ENCODE measurements around the gene CYLD. TPM values are rescaled to one million over a fixed set of nuclear protein-coding genes. Genes with fewer than 3 reads are reported as not detected.

The CYLD gene
- total RNA-seq, 1 experiment from 2014 or later, result 9.8 TPM

GRCh38 chr16:50801036-50801435 lies 59.1 kb downstream of the CYLD start:
- no peak overlapping the region for H3K4me3 Mint-ChIP-seq (ENCODE audit: unreplicated experiment)
- intact Hi-C loops (cut with micrococcal nuclease; ENCODE audit: unreplicated experiment), result no loop called here
- ChIA-PET POLR2A (no interaction called here), CTCF (no interaction called here)
- H3K4me3 ChIP-seq (ENCODE audit: low read depth, low read length), result no peak overlapping the region
- H3K36me3 ChIP-seq (ENCODE audit: control insufficient read depth, insufficient read depth, low read length), result no peaks in the 10 kb centered on the region
- no peak for TF ChIP-seq CTCF (IDR thresholded peaks at IDR 0.05; ENCODE audit: insufficient read depth in 1 of 2, low read depth in 1 of 2, low read length in 1 of 2, severe bottlenecking in 1 of 2, unreplicated experiment in 1 of 2)
- no peaks in the 10 kb centered on the region for H3K27me3 ChIP-seq (replicated peaks; ENCODE audit: control insufficient read depth, insufficient read depth, low read length)
- no TSS peak for BruUV-seq (replicated peaks)
- H3K4me1 Mint-ChIP-seq (ENCODE audit: low read depth, unreplicated experiment), result no peaks in the 10 kb centered on the region
- H3K9me3 ChIP-seq, result no peaks in the 10 kb centered on the region
- no peaks in the 10 kb centered on the region for H3K27me3 Mint-ChIP-seq (ENCODE audit: insufficient read depth, unreplicated experiment)
- H3K27ac Mint-ChIP-seq (ENCODE audit: unreplicated experiment), result no peak overlapping the region
- H3K9me3 Mint-ChIP-seq (ENCODE audit: unreplicated experiment), result no peaks in the 10 kb centered on the region
- H3K36me3 Mint-ChIP-seq (ENCODE audit: insufficient read depth, unreplicated experiment), result no peaks in the 10 kb centered on the region
- DNase-seq, result no peak
- H3K4me1 ChIP-seq, result peaks cover 5% of the 10 kb centered on the region; the same call in 1 of the 2 replicates

- Mint-ChIP-seq H3K36me3 (ENCODE audit: insufficient read depth, unreplicated experiment) (no peaks in the 10 kb centered on the region), H3K4me1 (ENCODE audit: low read depth, unreplicated experiment) (no peaks in the 10 kb centered on the region), H3K9me3 (ENCODE audit: unreplicated experiment) (no peaks in the 10 kb centered on the region), H3K27ac (ENCODE audit: unreplicated experiment) (no peak overlapping the region), H3K4me3 (ENCODE audit: unreplicated experiment) (no peak overlapping the region), H3K27me3 (ENCODE audit: insufficient read depth, unreplicated experiment) (no peaks in the 10 kb centered on the region)
- TF ChIP-seq CTCF (IDR thresholded peaks at IDR 0.05; ENCODE audit: insufficient read depth in 1 of 2, low read depth in 1 of 2, low read length in 1 of 2, severe bottlenecking in 1 of 2, unreplicated experiment in 1 of 2), result no peak
- no peaks in the 10 kb centered on the region for H3K27me3 ChIP-seq (replicated peaks; ENCODE audit: control insufficient read depth, insufficient read depth, low read length)
- no peak overlapping the region for H3K4me3 ChIP-seq (ENCODE audit: low read depth, low read length)
- H3K4me1 ChIP-seq, result peaks cover 5% of the 10 kb centered on the region; the same call in 1 of the 2 replicates
- CTCF ChIA-PET, result no interaction called here
- no peak for DNase-seq
- no peaks in the 10 kb centered on the region for H3K9me3 ChIP-seq
- BruUV-seq (replicated peaks), result no TSS peak
- POLR2A ChIA-PET, result interaction anchor here (0.7 kb wide), 1 partner anchor 472 kb away, joined by 4 read pairs; no protein-coding TSS in a partner anchor
- no peaks in the 10 kb centered on the region for H3K36me3 ChIP-seq (ENCODE audit: control insufficient read depth, insufficient read depth, low read length)
- intact Hi-C loops (cut with micrococcal nuclease; ENCODE audit: unreplicated experiment), result no loop called here
Measured at GRCh38 chr16:50802000-50802399, 60.1 kb downstream of the CYLD start.

GRCh38 chr16:50802961-50803360 lies 61.1 kb downstream of the CYLD start:
- Mint-ChIP-seq H3K27ac (ENCODE audit: unreplicated experiment) (no peak overlapping the region), H3K9me3 (ENCODE audit: unreplicated experiment) (no peaks in the 10 kb centered on the region), H3K27me3 (ENCODE audit: insufficient read depth, unreplicated experiment) (no peaks in the 10 kb centered on the region), H3K4me3 (ENCODE audit: unreplicated experiment) (no peak overlapping the region), H3K36me3 (ENCODE audit: insufficient read depth, unreplicated experiment) (no peaks in the 10 kb centered on the region), H3K4me1 (ENCODE audit: low read depth, unreplicated experiment) (no peaks in the 10 kb centered on the region)
- no peak overlapping the region for H3K4me3 ChIP-seq (ENCODE audit: low read depth, low read length)
- H3K27me3 ChIP-seq (replicated peaks; ENCODE audit: control insufficient read depth, insufficient read depth, low read length), result no peaks in the 10 kb centered on the region
- H3K36me3 ChIP-seq (ENCODE audit: control insufficient read depth, insufficient read depth, low read length), result no peaks in the 10 kb centered on the region
- H3K4me1 ChIP-seq, result peaks cover 5% of the 10 kb centered on the region; the same call in 1 of the 2 replicates
- TF ChIP-seq CTCF (IDR thresholded peaks at IDR 0.05; ENCODE audit: insufficient read depth in 1 of 2, low read depth in 1 of 2, low read length in 1 of 2, severe bottlenecking in 1 of 2, unreplicated experiment in 1 of 2), result no peak
- no TSS peak for BruUV-seq (replicated peaks)
- DNase-seq, result no peak
- H3K9me3 ChIP-seq, result no peaks in the 10 kb centered on the region
- intact Hi-C loops (cut with micrococcal nuclease; ENCODE audit: unreplicated experiment), result no loop called here
- ChIA-PET POLR2A (no interaction called here), CTCF (no interaction called here)

Measured in Caco-2 (cell line).